ENCODE data around the gene NKX6-2.
"Not testable (repeated sequence)": the region's sequence is repeated elsewhere in the genome, so short reads cannot be mapped to it uniquely, and the experiment has no call there.

The NKX6-2 gene

DNA sequence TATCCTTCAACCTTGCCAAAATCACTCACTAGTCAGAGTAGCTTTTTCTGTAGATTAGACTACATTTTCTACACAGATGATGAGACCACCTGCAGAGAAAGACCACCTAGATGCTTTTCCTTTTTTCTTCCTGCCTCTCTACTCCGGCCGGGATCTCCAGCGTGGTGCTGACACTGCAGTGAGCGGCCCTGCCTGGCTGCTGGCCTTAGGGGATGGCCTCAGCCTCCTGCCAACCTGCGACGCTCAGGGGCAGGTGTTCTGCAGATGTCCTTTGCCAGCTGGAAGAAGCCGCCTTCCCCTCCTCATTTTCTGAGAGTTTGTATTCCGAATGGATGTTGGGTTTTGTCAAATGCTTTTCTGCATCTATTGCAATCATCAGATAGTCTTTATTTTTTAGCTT is 43.5 kb upstream of the NKX6-2 start:
- TF ChIP-seq, protein P1, sequence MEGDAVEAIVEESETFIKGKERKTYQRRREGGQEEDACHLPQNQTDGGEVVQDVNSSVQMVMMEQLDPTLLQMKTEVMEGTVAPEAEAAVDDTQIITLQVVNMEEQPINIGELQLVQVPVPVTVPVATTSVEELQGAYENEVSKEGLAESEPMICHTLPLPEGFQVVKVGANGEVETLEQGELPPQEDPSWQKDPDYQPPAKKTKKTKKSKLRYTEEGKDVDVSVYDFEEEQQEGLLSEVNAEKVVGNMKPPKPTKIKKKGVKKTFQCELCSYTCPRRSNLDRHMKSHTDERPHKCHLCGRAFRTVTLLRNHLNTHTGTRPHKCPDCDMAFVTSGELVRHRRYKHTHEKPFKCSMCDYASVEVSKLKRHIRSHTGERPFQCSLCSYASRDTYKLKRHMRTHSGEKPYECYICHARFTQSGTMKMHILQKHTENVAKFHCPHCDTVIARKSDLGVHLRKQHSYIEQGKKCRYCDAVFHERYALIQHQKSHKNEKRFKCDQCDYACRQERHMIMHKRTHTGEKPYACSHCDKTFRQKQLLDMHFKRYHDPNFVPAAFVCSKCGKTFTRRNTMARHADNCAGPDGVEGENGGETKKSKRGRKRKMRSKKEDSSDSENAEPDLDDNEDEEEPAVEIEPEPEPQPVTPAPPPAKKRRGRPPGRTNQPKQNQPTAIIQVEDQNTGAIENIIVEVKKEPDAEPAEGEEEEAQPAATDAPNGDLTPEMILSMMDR (IDR thresholded peaks at IDR 0.05; ENCODE audit: low read depth, low read length, missing control alignments): no peak
- Histone ChIP-seq H3K27ac (no peak overlapping the region), H3K4me3 (ENCODE audit: low read depth, low read length) (no peak overlapping the region), H3K27me3 (replicated peaks) (peaks cover 10% of the 10 kb centered on the region), H3K36me3 (replicated peaks) (no peaks in the 10 kb centered on the region)
- no peak for DNase-seq
- in situ Hi-C loops (cut with HindIII; ENCODE audit: low pct_ligation_motif_present, low sequenced_read_pairs): no loop called here

DNA sequence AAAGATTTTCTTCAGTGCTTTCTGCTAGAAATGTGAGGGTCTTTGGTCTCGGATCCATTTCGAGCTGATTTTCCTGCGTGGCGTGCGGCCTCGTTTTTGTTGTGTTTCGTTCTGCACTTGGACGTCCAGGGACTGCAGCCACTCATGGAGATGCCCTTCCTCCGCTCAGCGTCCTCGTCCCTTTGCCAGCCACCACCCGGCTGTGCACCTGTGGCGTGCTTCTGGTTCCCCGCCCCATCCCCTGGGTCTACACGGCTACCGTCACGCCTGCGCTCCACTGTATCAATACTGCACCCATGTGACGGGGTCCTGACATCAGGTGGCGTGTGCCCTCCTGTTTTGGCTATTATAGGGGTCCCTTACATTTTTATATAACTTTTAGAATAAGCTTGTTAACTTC is 42.7 kb upstream of the NKX6-2 start:
- Histone ChIP-seq H3K36me3 (replicated peaks) (no peaks in the 10 kb centered on the region), H3K27ac (no peak overlapping the region), H3K27me3 (replicated peaks) (peaks cover 10% of the 10 kb centered on the region), H3K4me3 (ENCODE audit: low read depth, low read length) (no peak overlapping the region)
- in situ Hi-C loops (cut with HindIII; ENCODE audit: low pct_ligation_motif_present, low sequenced_read_pairs): no loop called here
- TF ChIP-seq, protein P1 (IDR thresholded peaks at IDR 0.05; ENCODE audit: low read depth, low read length, missing control alignments): no peak
- no peak for DNase-seq

- in situ Hi-C loops (cut with HindIII; ENCODE audit: low pct_ligation_motif_present, low sequenced_read_pairs): no loop called here
- no peak for DNase-seq
These were observed 42.1 kb upstream of the NKX6-2 start for GRCh38 chr10:132827861-132828539.

DNA sequence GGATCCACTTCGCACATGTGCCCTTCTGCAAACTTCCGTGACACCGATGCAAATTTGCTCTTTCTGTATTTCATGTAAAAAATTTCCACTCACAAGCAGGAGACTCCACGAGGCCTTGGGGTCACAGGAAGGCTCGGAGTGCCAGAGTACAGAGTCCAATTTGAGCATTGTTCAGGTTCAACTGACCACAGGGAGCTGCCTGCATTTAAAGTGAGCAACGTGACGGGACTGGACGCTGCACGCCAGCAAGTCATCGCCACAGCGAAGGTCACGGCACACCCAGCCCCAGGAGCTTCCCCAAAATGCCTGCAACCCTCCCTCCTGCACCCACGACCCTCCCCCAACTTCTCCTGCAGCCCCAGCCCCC is 41.5 kb upstream of the NKX6-2 start:
- TF ChIP-seq, protein P1 (IDR thresholded peaks at IDR 0.05; ENCODE audit: low read depth, low read length, missing control alignments): no peak
- in situ Hi-C loops (cut with HindIII; ENCODE audit: low pct_ligation_motif_present, low sequenced_read_pairs): no loop called here
- no peak for DNase-seq

More at GRCh38 chr10:132827861-132828539, 42.1 kb upstream of the NKX6-2 start:
- Histone ChIP-seq H3K27ac (no peak overlapping the region), H3K36me3 (replicated peaks) (no peaks in the 10 kb centered on the region), H3K27me3 (replicated peaks) (peaks cover 10% of the 10 kb centered on the region), H3K4me3 (ENCODE audit: low read depth, low read length) (no peak overlapping the region)
- TF ChIP-seq, protein P1 (IDR thresholded peaks at IDR 0.05; ENCODE audit: low read depth, low read length, missing control alignments): no peak

GRCh38 chr10:132826524-132827422 is 40.8 kb upstream of the NKX6-2 start:
- TF ChIP-seq, protein P1 (IDR thresholded peaks at IDR 0.05; ENCODE audit: low read depth, low read length, missing control alignments): no peak
- Histone ChIP-seq H3K27ac (no peak overlapping the region), H3K4me3 (ENCODE audit: low read depth, low read length) (no peak overlapping the region), H3K36me3 (replicated peaks) (no peaks in the 10 kb centered on the region), H3K27me3 (replicated peaks) (peaks cover 7% of the 10 kb centered on the region)
- no peak for DNase-seq
- in situ Hi-C loops (cut with HindIII; ENCODE audit: low pct_ligation_motif_present, low sequenced_read_pairs): no loop called here

More for the DNA sequence above, 41.5 kb upstream of the NKX6-2 start:
- Histone ChIP-seq H3K36me3 (replicated peaks) (no peaks in the 10 kb centered on the region), H3K27me3 (replicated peaks) (peaks cover 10% of the 10 kb centered on the region), H3K4me3 (ENCODE audit: low read depth, low read length) (no peak overlapping the region), H3K27ac (no peak overlapping the region)

GRCh38 chr10:132825783-132826523 is 40.0 kb upstream of the NKX6-2 start:
- DNase-seq; H3K27me3 ChIP-seq (replicated peaks); H3K27ac ChIP-seq; H3K4me3 ChIP-seq (ENCODE audit: low read depth, low read length); in situ Hi-C loops (cut with HindIII; ENCODE audit: low pct_ligation_motif_present, low sequenced_read_pairs); H3K36me3 ChIP-seq (replicated peaks): not testable (repeated sequence)

Data from brain microvascular endothelial cell (primary cell).